ENCODE measurements around the gene TMEM258.

The TMEM258 gene

DNA sequence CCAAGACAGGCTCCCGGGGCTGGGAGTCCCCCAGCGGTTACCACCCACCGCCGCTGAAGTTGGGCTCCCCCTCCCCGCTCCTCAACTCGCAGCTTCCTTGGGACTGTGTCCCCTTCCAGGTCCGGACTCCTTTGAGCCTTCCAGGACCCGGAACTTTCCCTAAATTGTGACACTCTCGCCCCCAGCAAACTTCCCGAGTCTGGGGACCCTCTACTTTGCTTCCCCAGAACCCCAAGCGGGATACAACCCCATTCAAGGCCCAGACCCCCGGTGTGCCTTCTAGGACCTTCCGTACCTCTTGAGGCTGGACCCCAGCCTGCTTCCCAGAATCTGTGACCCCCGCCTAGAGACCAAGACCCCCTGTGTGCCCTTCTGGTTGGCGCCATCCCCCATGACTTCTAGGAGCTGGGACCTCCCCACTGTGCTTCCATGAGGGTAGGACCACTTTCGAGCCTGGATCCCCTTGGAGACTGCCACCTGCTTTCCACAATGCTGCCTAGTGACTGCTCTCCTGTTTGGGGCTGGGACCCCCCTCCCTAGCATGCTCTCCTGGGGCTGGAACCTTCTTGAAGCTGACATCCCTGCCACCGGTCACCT, 39.4 kb downstream of the TMEM258 start:
- peak overlapping the region; percentile 43 to 59 for H3K4me3 ChIP-seq (ENCODE audit: low read length in 2 of 2)
- H3K36me3 ChIP-seq (ENCODE audit: control insufficient read depth in 2 of 2, insufficient read depth in 2 of 2, low read length in 2 of 2), result no peaks in the 10 kb centered on the region
- no peaks in the 10 kb centered on the region for H3K9me3 ChIP-seq (ENCODE audit: control insufficient read depth in 2 of 2, low read length in 2 of 2)
- no peak overlapping the region for H3K9ac ChIP-seq (ENCODE audit: low read length in 2 of 2)
- H3K27me3 ChIP-seq (ENCODE audit: control insufficient read depth in 1 of 2, insufficient read depth in 2 of 2, low read length in 2 of 2), result peaks cover 20 to 26% of the 10 kb centered on the region in 2 donors
- peaks cover 6% of the 10 kb centered on the region for H3K4me1 ChIP-seq (ENCODE audit: control insufficient read depth, insufficient read depth, low read length)
- no peak overlapping the region for H3K27ac ChIP-seq (ENCODE audit: low read length)

DNA sequence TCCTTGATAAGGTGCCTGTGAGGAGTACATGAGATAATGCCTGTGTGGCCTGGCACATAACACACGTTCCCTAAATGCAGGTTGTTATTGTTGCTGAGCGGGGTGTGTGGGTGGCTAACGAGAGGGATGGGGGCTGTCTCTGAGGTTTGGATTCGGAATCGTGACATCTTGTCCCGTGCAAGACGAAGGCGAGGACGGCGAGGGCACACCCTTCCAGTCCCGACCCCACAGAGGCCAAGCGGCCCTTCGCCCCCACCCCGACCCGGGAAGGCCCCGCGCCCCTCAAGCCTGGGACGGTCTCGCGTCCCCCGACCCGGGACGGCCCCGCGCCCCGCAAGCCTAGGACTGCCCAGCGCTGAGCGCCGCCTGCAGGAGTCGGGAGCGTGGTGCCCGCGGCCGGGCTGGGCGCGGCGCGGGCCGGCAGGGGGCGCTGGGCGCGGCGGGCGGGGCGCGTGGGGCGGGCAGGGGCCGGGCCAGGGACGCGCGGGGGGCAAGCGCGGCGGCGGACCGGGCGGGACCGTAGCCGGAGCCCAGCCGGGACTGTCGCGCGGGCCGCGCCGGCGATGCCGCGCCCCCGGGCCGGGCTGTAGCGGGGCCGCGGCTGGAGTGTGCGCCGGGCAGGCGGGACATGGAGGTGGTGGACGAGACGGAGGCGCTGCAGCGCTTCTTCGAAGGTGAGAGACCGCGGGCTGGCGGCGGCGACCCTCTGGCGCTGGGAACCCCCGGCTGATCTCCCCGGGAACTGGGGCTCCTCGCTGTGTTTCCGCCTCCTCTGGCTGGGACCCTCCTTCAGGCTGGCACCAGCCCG, 40.1 kb downstream of the TMEM258 start, which contains the start of gene MYRF:
Gene MYRF, plus strand, starts transcription at position 520 of the 808 bp plus-strand sequence. Its CDS starts 109 bp downstream, at position 629.
- no peak within 1 kb of the TSS for H3K27ac ChIP-seq (ENCODE audit: low read length)
- H3K27me3 ChIP-seq (ENCODE audit: control insufficient read depth in 1 of 2, insufficient read depth in 2 of 2, low read length in 2 of 2), result peaks cover 22 to 26% of the 10 kb centered on the region in 2 donors
- peaks cover 10% of the 10 kb centered on the region for H3K4me1 ChIP-seq (ENCODE audit: control insufficient read depth, insufficient read depth, low read length)
- H3K9me3 ChIP-seq (ENCODE audit: control insufficient read depth in 2 of 2, low read length in 2 of 2), result no peaks in the 10 kb centered on the region
- peak within 1 kb of the TSS; percentile 43 to 59 for H3K4me3 ChIP-seq (ENCODE audit: low read length in 2 of 2)
- H3K36me3 ChIP-seq (ENCODE audit: control insufficient read depth in 2 of 2, insufficient read depth in 2 of 2, low read length in 2 of 2), result no peaks in the 10 kb centered on the region
- H3K9ac ChIP-seq (ENCODE audit: low read length in 2 of 2), result peak within 1 kb of the TSS in 1 of 2 donors; percentile 42

GRCh38 chr11:61751384-61751783, 41.0 kb downstream of the TMEM258 start:
- H3K27me3 ChIP-seq (ENCODE audit: control insufficient read depth in 1 of 2, insufficient read depth in 2 of 2, low read length in 2 of 2), result peaks cover 22 to 26% of the 10 kb centered on the region in 2 donors
- H3K9ac ChIP-seq (ENCODE audit: low read length in 2 of 2), result no peak overlapping the region

GRCh38 chr11:61750631-61751273, 41.6 kb downstream of the TMEM258 start:
- Histone ChIP-seq H3K27me3 (ENCODE audit: control insufficient read depth in 1 of 2, insufficient read depth in 2 of 2, low read length in 2 of 2) (peaks cover 22 to 26% of the 10 kb centered on the region in 2 donors), H3K9ac (ENCODE audit: low read length in 2 of 2) (no peak overlapping the region), H3K27ac (ENCODE audit: low read length) (no peak overlapping the region)

More at GRCh38 chr11:61751384-61751783, 41.0 kb downstream of the TMEM258 start:
- Histone ChIP-seq H3K27ac (ENCODE audit: low read length) (no peak overlapping the region), H3K4me3 (ENCODE audit: low read length in 2 of 2) (no peak overlapping the region), H3K36me3 (ENCODE audit: control insufficient read depth in 2 of 2, insufficient read depth in 2 of 2, low read length in 2 of 2) (no peaks in the 10 kb centered on the region), H3K9me3 (ENCODE audit: control insufficient read depth in 2 of 2, low read length in 2 of 2) (no peaks in the 10 kb centered on the region), H3K4me1 (ENCODE audit: control insufficient read depth, insufficient read depth, low read length) (peaks cover 10% of the 10 kb centered on the region)

GRCh38 chr11:61749591-61750217, 42.7 kb downstream of the TMEM258 start:
- Histone ChIP-seq H3K36me3 (ENCODE audit: control insufficient read depth in 2 of 2, insufficient read depth in 2 of 2, low read length in 2 of 2) (no peaks in the 10 kb centered on the region), H3K4me3 (ENCODE audit: low read length in 2 of 2) (no peak overlapping the region), H3K9me3 (ENCODE audit: control insufficient read depth in 2 of 2, low read length in 2 of 2) (no peaks in the 10 kb centered on the region), H3K4me1 (ENCODE audit: control insufficient read depth, insufficient read depth, low read length) (peaks cover 10% of the 10 kb centered on the region), H3K27me3 (ENCODE audit: control insufficient read depth in 1 of 2, insufficient read depth in 2 of 2, low read length in 2 of 2) (peaks cover 22 to 26% of the 10 kb centered on the region in 2 donors), H3K27ac (ENCODE audit: low read length) (no peak overlapping the region), H3K9ac (ENCODE audit: low read length in 2 of 2) (no peak overlapping the region)

More at GRCh38 chr11:61750631-61751273, 41.6 kb downstream of the TMEM258 start:
- peaks cover 10% of the 10 kb centered on the region for H3K4me1 ChIP-seq (ENCODE audit: control insufficient read depth, insufficient read depth, low read length)
- no peak overlapping the region for H3K4me3 ChIP-seq (ENCODE audit: low read length in 2 of 2)
- H3K9me3 ChIP-seq (ENCODE audit: control insufficient read depth in 2 of 2, low read length in 2 of 2), result no peaks in the 10 kb centered on the region
- H3K36me3 ChIP-seq (ENCODE audit: control insufficient read depth in 2 of 2, insufficient read depth in 2 of 2, low read length in 2 of 2), result no peaks in the 10 kb centered on the region

- Histone ChIP-seq H3K9me3 (ENCODE audit: control insufficient read depth in 2 of 2, low read length in 2 of 2) (no peaks in the 10 kb centered on the region), H3K4me1 (ENCODE audit: control insufficient read depth, insufficient read depth, low read length) (peaks cover 10% of the 10 kb centered on the region), H3K27ac (ENCODE audit: low read length) (no peak overlapping the region), H3K36me3 (ENCODE audit: control insufficient read depth in 2 of 2, insufficient read depth in 2 of 2, low read length in 2 of 2) (no peaks in the 10 kb centered on the region), H3K27me3 (ENCODE audit: control insufficient read depth in 1 of 2, insufficient read depth in 2 of 2, low read length in 2 of 2) (peaks cover 15 to 16% of the 10 kb centered on the region in 2 donors), H3K4me3 (ENCODE audit: low read length in 2 of 2) (no peak overlapping the region), H3K9ac (ENCODE audit: low read length in 2 of 2) (no peak overlapping the region)
Measured at GRCh38 chr11:61747967-61748285, 44.5 kb downstream of the TMEM258 start.

- H3K27me3 ChIP-seq (ENCODE audit: control insufficient read depth in 1 of 2, insufficient read depth in 2 of 2, low read length in 2 of 2), result peaks cover 12 to 13% of the 10 kb centered on the region in 2 donors
- H3K9me3 ChIP-seq (ENCODE audit: control insufficient read depth in 2 of 2, low read length in 2 of 2), result no peaks in the 10 kb centered on the region
- no peaks in the 10 kb centered on the region for H3K36me3 ChIP-seq (ENCODE audit: control insufficient read depth in 2 of 2, insufficient read depth in 2 of 2, low read length in 2 of 2)
- H3K4me3 ChIP-seq (ENCODE audit: low read length in 2 of 2), result no peak overlapping the region
- no peak overlapping the region for H3K9ac ChIP-seq (ENCODE audit: low read length in 2 of 2)
- peaks cover 5% of the 10 kb centered on the region for H3K4me1 ChIP-seq (ENCODE audit: control insufficient read depth, insufficient read depth, low read length)
- no peak overlapping the region for H3K27ac ChIP-seq (ENCODE audit: low read length)
Measured at GRCh38 chr11:61747192-61747966, 45.0 kb downstream of the TMEM258 start.

DNA sequence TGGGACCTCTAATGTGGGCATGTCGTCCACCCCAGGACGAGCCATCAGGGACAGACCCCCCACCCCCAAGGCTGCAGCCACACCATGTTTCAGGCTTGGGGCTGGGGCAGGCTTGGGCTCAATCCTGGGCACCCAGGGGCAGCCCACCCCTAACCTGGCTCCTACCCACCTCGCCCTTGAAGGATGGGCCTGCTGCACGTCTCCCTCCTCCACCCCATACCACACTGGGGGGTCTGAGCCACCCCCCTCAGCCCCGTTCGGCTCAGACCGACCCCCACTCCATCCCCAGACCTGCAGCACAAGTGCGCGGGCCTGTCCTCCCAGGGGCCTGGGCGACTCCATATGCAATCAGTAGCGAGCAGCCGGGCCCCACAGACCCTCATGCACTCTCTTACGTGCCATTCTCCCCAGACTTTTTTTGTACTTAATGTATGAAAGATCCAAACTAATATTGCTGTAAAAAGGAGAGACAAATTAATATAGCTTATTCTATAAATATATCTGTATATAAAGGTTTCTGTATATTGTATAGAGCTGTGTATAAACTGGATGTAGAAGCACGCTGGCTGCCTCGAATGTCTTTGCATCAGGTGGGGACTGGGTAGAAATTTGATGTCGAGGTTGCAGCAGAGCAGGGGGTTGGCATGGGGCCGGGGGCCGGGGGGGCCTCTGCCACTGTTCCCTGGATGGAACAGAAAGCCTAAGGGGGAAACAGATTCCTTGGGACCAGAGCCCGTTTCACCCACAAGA, 45.8 kb downstream of the TMEM258 start:
- Histone ChIP-seq H3K36me3 (ENCODE audit: control insufficient read depth in 2 of 2, insufficient read depth in 2 of 2, low read length in 2 of 2) (peaks cover 0 to 4% of the 10 kb centered on the region in 2 donors), H3K4me1 (ENCODE audit: control insufficient read depth, insufficient read depth, low read length) (peaks cover 5% of the 10 kb centered on the region), H3K27me3 (ENCODE audit: control insufficient read depth in 1 of 2, insufficient read depth in 2 of 2, low read length in 2 of 2) (peaks cover 6 to 7% of the 10 kb centered on the region in 2 donors), H3K9ac (ENCODE audit: low read length in 2 of 2) (no peak overlapping the region), H3K9me3 (ENCODE audit: control insufficient read depth in 2 of 2, low read length in 2 of 2) (no peaks in the 10 kb centered on the region), H3K27ac (ENCODE audit: low read length) (no peak overlapping the region), H3K4me3 (ENCODE audit: low read length in 2 of 2) (no peak overlapping the region)

DNA sequence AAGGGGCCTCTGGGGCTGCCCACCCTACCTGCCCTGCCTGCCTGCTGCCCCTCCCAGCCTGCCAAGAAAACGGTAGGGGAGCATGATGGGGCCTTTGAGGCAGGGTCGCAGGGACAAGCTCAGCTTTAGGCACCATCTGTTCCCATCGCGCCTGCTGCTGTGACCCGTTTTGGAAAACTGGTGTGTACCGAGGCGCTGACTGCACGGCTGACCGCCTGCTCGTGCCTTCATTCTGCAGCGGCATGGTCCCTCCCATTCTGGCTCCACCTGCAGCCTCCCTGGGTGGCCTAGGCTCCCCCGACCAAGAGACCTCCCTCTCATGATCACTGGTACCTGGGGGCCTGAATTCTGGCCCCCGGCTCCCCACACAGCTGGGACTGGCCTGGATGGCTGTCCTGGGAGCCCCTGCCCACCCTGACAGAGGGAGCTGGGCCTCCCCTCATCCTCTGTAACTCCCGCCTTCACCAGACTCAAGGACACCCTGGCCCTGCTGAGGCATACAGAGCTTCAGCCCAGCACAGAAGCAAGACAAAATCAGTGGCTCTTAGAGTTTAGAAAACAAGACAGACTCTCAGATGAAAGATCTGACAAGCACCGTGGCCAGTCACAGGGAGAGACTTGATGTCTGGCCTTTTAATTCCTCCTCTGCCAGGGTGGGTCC, 46.5 kb downstream of the TMEM258 start:
- H3K27me3 ChIP-seq (ENCODE audit: control insufficient read depth in 1 of 2, insufficient read depth in 2 of 2, low read length in 2 of 2), result peaks cover 4 to 6% of the 10 kb centered on the region in 2 donors
- H3K9ac ChIP-seq (ENCODE audit: low read length in 2 of 2), result no peak overlapping the region
- no peaks in the 10 kb centered on the region for H3K9me3 ChIP-seq (ENCODE audit: control insufficient read depth in 2 of 2, low read length in 2 of 2)
- H3K4me3 ChIP-seq (ENCODE audit: low read length in 2 of 2), result no peak overlapping the region
- H3K36me3 ChIP-seq (ENCODE audit: control insufficient read depth in 2 of 2, insufficient read depth in 2 of 2, low read length in 2 of 2), result peaks cover 0 to 8% of the 10 kb centered on the region in 2 donors
- peaks cover 5% of the 10 kb centered on the region for H3K4me1 ChIP-seq (ENCODE audit: control insufficient read depth, insufficient read depth, low read length)
- no peak overlapping the region for H3K27ac ChIP-seq (ENCODE audit: low read length)
